AG20443 (cell line): ENCODE measurements around the gene SNRPD3.
"Not testable (repeated sequence)": the region's sequence is repeated elsewhere in the genome, so short reads cannot be mapped to it uniquely, and the experiment has no call there.

Experiments
- DNase-seq: peaks from one replicate; pipeline ENCODE4 v3.0.0; 2012; ENCODE audit warnings: low spot score, mixed read lengths

The SNRPD3 gene

DNA sequence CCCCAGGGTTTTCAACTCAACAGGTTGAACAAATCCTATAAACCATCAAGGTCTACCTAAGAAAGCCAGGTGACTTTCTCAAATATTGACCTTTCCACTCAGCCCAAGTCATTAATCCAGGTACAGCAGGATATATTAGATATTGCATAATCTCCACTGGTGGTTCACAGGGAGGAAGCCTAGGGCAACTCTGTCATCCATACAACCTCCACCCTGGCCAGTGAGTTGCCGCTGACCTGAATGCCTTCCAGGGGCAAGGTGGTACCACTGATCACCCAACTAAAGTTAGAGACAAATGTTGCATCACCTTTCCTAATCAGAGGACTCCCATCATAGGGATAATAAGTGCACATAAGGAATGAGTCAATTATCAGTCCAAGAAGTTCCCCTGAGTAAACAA, 23.7 kb upstream of the SNRPD3 start:
- DNase-seq, result no peak

DNA sequence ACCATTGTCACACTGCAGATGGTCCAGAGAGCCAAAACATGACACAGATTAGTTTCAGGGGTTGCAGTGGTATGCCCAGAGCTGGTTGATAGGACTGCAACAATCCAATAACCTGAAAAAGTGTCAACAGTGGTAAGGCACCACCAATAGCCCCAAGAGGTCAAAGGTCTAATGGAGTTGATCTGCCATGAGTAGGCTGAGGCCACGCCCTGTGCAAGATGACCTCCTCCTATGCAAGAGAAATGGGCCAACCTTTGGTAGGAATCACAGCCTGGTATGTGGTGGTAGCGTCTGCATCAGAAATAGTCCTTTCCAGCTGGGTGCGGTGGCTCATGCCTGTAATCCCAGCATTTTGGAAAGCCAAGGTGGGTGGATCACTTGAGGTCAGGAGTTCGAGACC, 20.5 kb upstream of the SNRPD3 start:
- no peak for DNase-seq

DNA sequence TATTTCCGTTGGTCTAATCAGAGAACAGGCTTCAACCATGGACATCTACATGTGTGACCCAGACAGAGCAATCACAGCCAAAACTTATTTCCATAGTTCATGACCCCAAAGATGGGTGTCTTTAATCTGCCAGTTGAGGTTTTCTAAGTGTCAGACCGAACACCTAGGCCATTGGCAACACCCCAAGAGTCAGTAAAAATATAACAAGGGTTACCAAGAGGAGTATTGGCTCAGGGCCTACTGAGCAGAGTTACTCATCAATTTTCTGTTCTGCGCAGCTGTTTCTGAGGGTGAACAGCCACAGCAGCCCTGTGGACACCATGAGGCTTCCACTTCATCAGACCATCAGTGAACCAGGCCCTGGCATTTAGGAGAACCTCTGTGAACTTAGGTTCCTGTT, 19.7 kb upstream of the SNRPD3 start:
- DNase-seq, result no peak

DNA sequence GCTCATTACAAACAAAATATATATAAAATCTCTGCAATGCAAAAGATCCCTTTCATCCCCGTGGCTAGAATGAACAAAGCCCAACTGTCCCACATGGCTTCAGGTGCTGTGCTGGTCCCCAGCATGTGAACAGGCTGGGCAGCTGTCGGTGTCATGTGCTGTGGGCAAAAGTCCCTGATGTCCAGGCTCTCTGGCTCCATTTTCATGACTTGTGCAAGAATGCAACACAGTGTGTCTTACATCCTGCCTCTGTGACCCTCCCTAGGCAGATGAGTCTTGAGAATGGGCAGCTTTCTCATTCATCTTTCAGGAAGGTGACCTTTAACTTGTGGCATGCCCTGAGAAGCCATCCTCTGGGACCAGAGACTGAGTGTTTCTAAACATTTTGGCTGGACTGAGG, 15.3 kb upstream of the SNRPD3 start:
- DNase-seq, result no peak

DNA sequence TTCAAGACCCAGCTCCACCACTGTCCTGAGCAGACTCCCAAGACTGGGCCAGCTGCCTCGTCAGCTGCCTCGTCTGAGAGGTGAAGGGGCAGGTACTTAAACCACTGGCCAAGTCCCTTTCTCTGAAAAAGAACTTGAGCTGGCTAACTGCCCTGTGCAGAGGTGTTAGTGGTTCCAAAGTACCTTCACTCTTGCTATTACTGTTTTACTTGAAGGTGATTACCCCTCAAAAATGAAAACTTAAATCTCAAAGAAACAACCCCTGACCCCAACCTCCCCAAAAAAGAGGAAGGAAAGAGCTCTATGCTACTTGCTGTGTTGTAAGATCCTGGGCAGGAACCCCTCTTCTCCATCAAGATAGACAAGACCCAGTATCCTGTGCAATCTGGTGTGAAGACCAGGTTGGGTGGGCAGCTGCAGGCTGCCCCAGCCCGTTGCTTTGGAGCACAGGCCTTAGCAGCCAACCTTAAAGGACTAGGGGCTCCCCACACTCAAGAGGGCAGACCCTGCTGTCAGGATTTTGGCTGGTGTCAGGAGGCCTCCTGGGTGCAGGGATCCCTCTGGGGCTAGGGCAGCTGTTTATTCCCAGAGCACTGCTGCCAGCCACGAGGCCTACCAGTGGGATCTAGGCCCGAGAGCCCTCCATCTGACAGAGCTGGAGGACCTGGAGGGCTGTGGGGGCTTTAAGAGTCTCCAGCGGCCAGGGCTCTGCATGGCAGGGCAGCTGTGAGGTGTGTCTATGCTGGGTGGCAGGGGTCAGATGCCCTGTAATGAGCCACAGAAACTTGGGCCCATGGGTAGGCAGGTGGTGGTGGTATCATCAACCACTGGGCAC, 13.9 kb upstream of the SNRPD3 start:
- no peak for DNase-seq

DNA sequence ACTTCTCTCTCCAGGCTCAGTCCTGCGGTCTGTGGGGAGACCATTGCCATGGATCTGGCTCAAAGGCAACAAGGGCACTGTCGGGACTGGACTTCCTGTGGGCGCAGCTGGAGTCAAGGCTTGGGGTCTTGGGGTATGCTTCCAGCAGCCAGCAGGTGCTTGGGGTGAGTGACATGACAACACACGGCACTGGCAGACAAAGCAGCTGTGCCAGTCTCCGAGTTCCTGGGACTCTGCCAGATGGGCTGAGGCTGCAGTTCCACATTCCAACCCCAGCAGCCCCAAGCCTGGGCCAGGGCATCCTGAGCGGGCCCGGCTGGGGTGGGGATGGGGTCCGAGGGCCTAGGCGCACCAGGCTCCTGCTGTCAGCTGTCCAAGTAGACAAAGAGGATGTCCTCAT, 13.2 kb upstream of the SNRPD3 start:
- DNase-seq, result no peak

DNA sequence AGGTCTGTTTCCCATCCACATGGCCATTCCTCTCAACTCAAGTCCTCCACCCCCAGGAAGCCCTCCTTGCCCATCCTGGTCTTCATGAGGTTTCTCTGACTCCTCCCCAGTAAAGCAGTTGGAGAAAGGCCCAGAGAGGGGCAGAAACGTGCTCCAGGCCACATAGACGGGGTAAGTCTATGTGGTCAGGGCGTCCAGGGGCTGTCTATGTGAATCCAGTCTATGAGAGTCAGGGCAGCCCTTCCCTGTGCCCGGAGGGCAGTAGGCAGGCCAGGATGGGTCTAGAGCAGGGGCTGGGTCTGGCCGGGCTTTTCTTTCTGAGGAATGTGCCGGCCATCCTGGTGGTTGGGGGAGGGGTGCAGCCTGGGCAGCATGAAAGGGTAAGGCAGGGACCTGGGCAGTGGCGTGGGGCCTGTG, 12.6 kb upstream of the SNRPD3 start:
- DNase-seq, result no peak

DNA sequence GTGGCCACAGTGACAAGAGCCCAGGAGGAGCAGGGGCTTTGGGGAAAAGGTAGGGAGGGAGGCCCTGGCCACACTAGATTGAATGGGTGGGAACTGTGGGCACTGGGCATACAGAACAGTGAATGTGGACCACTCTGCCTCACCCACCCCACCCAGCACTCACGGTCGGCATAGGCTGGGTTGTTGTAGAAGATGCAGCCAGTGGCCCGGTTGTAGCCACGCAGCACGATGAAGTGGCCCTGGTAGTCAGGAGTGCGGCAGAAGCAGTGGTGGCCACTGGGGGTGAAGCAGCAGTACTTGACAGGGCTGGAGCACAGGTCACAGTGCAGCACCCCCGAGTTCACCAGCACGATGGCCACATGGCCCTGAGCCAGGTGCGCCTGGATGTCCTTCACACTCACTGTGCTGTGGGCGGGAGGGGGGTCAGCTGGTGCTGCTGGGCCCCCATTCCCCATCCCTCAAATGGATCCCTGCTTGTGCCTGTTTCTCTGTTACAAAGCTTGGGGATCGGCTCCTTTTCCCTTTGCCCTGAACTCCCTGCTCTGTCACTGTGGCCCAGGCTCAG, 12.0 kb upstream of the SNRPD3 start:
- DNase-seq, result no peak

DNA sequence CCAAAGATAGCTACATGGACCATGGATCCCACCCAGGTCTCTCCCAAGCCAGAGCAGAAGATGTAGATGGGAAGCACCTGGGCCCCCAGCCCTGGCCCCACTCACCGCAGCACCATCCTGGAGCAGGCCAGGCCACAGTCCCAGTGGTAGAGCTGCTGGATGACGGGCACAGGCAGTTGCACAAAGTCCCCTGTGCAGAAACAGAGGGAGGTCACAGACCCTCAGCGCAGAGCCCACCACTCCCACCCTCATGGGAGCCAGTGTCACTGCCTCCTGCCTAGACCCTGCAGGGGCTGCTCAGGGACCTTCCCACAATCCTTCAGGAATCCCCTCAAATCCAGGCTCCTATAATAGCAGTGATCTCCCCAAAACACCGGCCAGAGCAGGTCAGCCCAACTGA, 7.0 kb upstream of the SNRPD3 start:
- DNase-seq, result no peak

DNA sequence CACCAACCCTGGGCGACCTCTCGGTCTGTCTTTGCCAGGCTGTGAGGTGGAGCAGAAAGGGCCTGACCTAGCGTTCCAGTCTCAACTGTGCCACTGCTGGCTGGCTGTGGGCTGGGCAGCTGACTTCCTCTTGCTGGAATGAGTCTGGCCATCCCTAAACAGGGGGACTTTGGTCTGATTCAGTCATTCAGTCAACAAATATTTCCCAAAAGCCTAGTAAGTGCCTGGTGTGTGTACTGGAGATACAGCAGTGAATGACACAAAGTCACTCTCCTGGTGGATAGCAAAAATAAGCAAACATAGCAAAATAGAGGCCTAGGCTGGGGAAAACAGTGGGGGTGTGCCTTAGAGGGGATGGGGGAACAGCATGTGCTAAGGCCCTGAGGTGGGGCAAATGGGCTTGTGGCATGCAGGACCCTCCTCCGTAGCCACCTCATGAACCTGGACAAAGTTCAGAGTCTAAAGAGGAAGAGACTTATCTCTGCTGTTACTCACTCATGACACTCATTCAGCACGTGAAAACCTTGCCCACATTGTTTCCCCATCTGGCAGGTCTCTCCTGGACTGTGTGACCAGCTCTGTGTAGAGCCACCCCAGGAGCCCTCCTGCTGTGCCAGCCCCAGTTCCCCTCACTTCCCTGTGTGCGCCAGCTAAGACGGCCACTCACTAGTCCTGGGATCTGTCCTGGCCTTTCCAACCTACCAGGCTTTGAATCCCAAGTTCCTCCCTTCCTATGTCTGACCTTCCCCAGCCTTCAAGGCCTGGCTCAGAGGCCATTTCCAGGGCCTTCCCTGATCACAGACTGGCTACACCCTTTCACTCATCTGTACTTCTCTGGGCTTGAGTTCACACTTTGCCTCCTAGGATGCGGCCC, 5.5 kb upstream of the SNRPD3 start:
- DNase-seq, result no peak

DNA sequence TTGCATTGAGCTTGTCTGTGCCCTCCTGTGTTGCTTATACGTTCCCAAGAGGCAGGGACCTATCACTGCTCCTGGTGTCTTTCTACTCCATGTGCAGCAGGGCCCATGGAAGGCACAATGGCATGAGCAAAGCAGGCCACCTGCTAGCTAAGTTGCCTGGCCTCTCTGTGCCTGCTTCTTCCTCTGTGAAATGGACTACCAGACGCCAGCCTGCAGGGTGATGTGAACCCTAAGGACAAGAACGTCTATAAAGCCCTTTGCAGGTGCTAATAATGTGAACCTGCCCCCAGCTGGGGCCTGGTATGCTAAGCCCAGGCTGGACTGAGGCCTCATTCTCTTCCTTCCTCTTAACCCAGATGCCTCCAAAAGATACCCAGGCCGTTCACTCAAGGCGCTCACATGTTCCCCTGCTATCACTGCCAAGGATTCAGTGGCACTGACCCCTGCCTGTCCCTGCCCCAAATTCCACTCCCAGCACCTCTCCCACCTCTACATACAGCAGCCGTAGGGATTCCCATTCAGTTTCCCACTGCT, 4.8 kb upstream of the SNRPD3 start:
- DNase-seq, result no peak

DNA sequence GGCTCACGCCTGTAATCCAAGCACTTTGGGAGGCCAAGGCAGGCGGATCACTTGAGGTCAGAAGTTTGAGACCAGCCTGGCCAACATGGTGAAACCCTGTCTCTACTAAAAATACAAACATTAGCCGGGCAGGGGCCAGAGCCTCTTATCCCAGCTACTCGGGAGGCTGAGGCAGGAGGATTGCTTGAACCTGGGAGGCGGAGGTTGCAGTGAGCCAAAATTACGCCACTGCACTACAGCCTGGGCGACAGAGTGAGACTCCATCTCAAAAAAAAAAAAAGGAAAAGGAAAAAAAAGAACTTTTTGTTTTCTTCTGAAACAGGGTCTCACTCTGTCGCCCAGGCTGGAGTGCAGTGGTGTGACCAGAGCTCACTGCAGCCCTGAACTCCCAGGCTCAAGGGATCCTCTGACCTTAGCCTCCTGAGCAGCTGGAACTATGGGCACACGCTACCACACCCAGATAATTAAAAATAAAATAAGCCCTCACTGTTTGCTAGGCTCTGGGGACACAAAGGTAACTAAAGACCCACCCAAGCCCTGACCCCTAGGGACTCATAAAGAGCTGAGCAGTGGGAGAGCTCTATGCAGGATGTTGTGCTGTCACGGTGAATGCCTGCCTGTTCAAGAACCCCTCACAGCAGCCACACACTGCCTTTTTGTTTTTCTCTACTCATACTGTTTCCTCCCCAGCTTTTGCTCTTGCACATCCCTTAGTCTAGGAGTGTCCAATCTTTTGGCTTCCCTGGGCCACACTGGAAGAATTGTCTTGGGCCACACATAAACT, 3.1 kb upstream of the SNRPD3 start:
- DNase-seq, result not testable (repeated sequence)

DNA sequence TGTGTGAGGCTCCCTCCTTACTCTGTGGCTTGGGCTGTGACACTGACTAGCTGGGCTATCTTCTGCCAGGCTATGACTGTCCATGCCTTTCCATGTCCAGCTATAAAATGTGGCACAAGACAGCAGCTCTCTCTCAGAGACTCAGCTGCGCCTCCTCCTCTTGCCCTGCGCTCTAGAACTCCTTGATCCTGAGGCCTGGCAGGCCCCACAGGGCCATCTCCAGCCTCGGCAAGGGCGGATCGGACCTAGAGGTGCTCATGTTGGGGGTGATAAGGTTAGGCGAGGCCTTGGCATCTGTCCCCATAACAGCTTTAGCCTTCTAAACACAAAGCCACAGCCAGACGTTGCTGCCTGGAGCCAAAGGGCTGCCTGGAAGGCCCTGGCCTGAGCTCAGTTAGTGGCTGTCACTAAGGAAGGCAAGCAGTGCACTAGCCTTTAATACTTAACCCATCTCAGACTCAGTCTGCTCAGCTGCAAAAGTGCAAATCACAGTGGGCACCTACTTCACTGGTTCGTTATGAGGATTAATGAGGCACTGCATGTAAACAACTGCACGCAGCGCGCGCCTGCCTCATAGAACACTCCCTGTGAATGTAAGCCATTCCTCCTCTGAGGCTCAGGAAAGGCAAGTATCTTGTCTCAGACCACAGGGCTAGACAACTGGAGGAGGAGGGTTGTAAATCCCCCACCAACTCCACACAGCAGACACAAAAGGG, 2.0 kb upstream of the SNRPD3 start:
- no peak for DNase-seq

DNA sequence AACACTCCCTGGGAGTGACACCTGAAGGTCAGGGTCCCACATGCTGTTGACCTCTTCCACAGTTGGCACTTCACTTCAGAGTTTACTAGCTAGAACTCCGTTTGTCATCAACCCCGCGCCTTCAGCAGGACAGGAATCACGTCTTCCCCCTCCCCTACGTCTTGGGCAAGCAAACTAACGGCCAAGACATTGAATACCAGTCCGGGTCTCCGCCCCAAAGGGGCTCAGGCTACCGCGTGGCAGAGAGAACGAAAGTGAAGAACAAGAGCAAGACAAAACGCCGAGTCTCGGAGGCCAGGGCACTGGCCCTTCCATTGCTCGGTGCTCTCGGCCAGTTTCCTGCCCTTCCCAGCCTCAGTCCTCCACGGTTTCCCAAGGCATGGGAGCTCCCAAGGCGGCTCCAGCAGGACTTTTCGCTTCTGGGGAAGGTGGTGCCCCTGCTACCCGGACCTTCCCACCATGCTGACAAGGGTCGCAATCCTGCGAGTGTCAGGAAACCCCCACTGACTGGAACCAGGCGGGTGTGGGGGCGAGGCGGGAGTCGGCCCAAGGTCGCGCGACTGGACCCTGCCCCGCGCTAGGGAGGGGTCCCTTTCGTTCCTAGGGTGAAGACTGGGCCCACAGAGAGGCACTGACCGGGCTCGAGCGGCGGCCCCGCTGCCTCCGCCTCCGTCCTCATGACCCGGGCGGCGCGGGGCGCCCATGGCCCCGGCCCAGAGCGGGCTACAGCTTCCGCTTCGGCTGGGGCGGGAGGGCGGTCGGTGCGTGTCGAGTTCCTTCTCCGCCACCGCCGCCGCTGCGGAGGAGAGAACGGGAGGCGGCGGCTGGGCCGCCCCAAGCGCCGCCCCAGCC, 1.3 kb upstream of the SNRPD3 start, which contains the start of gene GUCD1:
Gene GUCD1, minus strand, starts transcription at position 826 of the 852 bp plus-strand sequence. Its CDS starts 147 bp downstream, at position 679.
- peak; percentile 40 for DNase-seq

DNA sequence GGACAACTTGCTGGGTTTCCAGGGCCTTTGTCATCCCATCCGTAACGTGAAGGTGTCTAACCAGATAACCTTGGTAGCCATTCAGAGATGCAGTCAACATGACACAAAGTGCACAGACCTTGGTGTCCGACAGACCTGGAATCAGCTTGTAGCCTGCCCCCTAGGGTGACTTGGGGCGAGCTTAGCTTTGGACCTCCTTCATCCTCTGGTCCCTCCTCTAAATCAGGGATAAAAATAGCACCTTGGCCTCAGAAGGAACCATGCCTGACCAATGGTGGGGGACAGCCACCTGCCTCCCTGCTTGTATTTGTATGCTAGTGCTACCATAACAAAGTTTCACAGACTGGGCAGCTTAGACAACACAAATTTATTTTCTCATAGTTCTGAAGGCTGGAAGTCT, 3.7 kb downstream of the SNRPD3 start:
- DNase-seq, result no peak

DNA sequence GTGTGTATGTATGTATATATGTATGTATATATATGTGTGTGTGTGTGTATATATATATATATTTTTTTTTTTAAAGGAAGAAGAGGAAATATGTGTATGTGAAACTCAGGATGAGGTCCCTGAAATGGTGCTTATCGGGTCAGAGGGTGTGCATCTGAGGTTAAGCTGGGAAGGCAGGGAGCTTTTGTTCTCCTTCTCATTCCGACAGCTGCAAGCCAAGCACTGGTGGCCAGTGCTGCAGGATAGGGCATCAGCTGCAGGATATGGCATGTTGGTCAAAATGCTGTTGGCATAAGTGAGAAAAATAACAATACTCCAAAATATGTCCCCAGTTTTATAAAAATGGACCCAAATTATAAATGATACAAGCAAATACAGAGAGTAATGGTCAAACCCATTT, 7.4 kb downstream of the SNRPD3 start:
- DNase-seq, result no peak

DNA sequence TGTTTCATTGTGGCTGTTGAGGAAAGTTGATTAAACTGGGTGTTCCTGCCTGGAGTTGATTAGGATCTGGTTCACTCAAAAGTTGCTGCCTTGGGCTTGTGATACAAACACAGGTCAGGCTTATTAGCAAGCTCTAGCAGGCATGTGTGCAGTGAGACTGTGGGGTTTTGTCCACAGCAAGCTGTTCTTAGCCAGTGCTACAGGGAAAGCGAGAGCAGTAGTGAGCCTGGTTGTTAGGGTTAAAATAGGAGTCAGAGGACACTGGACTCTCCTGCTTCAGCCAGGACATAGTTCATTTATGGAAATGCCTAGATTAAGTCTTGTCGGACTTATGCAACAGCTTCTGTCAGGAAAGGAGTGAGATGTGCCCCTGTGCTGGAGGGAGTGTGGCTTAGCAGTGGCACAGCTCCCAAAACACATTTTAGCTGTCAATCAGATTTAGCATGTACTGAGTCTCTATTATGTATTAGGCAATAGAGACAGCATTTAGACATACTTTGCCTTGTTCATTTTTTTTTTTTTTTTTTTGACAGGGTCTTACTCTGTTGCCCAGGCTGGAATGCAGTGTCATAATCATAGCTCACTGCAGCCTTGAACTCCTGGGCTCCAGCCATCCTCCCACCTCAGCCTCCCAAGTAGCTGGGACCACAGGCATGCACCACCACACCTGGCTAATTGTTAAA, 8.7 kb downstream of the SNRPD3 start:
- DNase-seq, result no peak

DNA sequence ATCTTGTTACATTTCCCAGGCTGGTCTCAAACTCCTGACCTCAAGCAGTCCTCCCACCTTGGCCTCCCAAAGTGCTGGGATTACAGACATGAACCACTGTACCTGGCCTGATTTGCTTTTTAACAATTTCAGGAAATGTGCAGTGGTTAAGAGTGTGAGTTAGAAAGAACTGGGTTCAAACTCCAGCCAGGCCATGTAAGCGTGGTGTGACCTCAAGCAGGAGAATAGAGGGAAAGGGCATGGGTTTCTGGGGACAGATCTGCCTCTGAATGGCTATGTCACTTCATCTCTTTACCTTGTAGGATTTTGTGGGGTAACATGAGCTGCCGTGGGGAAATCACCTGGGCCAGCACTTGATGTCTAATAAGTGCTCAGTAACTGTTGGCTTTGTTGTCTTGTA, 9.3 kb downstream of the SNRPD3 start:
- DNase-seq, result no peak

DNA sequence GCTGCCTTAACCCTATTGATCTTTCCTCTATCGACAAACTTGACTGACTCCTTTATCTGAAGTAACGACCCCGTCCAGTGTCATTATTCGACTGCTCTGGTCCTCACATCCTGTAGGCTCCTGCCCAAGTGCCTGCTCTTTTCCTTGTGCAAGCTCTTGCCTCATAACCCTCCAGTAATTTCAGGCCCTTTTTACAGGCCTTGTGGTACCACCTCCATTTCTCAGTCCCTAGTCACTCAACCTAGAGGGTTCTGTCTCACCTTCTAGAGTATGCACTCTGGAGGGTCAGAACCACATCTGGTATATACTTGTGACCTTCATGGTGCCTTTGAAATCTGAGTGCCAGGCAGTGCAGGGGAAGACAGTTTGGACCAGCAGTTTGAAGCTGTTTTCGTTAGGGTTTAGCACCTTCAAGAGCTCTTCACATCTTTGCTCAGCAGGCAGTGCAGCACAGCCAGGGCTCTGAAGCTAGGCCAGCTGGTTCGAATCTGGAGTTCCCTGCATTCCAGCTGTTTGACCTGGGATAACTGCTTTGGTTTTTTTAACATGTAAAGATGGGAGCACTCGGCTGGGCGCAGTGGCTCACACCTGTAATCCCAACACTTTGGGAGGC, 11.2 kb downstream of the SNRPD3 start:
- DNase-seq, result no peak
